ENCODE results near the gene CAMSAP3. TPM values are rescaled to one million over a fixed set of nuclear protein-coding genes. Genes with fewer than 3 reads are reported as not detected.

Gene CAMSAP3
- total RNA-seq, 1 experiment from 2014 or later: 28.4 TPM

GRCh38 chr19:7620442-7621412 lies 25.1 kb downstream of the CAMSAP3 start:
- H3K4me3 Mint-ChIP-seq: no peak overlapping the region
- H3K56ac ChIP-seq (ENCODE audit: insufficient read length, low read depth, low read length): no peak overlapping the region
- H3K14ac ChIP-seq (ENCODE audit: insufficient read depth, low read length): no peak overlapping the region
- peaks cover 31 to 52% (median 52%) of the 10 kb centered on the region in 3 experiments for H3K36me3 Mint-ChIP-seq (ENCODE audit: insufficient read depth in 1 of 3, low read depth in 3 of 3)
- no peak overlapping the region for H2BK20ac ChIP-seq (ENCODE audit: low read depth, low read length, poor library complexity, severe bottlenecking)
- no peak overlapping the region for H4K5ac ChIP-seq (ENCODE audit: insufficient read length, low read depth, low read length)
- no peak for TF ChIP-seq CTCF (conservative IDR thresholded peaks at IDR 0.05)
- no peak overlapping the region for H3K23ac ChIP-seq (ENCODE audit: insufficient read length, low read depth, low read length)
- no peak overlapping the region for H3K4ac ChIP-seq (ENCODE audit: low read depth, low read length)
- WGBS (ENCODE audit: extremely low coverage, insufficient read length, low lambda C conversion rate): no CpG with 5 or more reads among the region's 57 CpGs
- peaks cover 2% of the 10 kb centered on the region; the same call in 1 of the 2 replicates for H3K27me3 ChIP-seq (ENCODE audit: insufficient read depth, low read length)
- H3T11ph ChIP-seq (ENCODE audit: low read length): no peak overlapping the region
- no peak overlapping the region for H2BK5ac ChIP-seq (ENCODE audit: insufficient read length, low read length)
- H3K27ac ChIP-seq (ENCODE audit: insufficient read length, low read depth, low read length): no peak overlapping the region
- no peak overlapping the region for H2AFZ ChIP-seq (ENCODE audit: low read length)
- DNase-seq: no peak
- H3K9me3 ChIP-seq (ENCODE audit: control insufficient read depth, low read depth, low read length): no peaks in the 10 kb centered on the region
- no peak overlapping the region for H2AK5ac ChIP-seq (ENCODE audit: insufficient read length, low read length)
- H3K4me1 ChIP-seq (ENCODE audit: insufficient read depth, low read length): no peaks in the 10 kb centered on the region
- H2BK120ac ChIP-seq (ENCODE audit: low read depth, low read length, poor library complexity, severe bottlenecking): no peak overlapping the region
- H3K27me3 Mint-ChIP-seq (ENCODE audit: low read depth): no peaks in the 10 kb centered on the region
- no peaks in the 10 kb centered on the region for H4K20me1 ChIP-seq (ENCODE audit: control insufficient read depth, insufficient read depth, insufficient read length)
- no peak overlapping the region for H3K4me2 ChIP-seq (ENCODE audit: insufficient read depth, insufficient read length, low read length)
- H3K9me3 Mint-ChIP-seq: no peaks in the 10 kb centered on the region
- no peak overlapping the region for H3K9ac ChIP-seq (ENCODE audit: extremely low read depth, insufficient read length, low read length)
- no peaks in the 10 kb centered on the region for H3K79me2 ChIP-seq (ENCODE audit: insufficient read depth, low read length)
- no peak overlapping the region for H4K8ac ChIP-seq (replicated peaks; ENCODE audit: insufficient read length, low read depth, low read length)
- H2BK15ac ChIP-seq (ENCODE audit: low read depth, low read length): no peak overlapping the region
- no peaks in the 10 kb centered on the region for H3K79me1 ChIP-seq (ENCODE audit: insufficient read depth, low read depth, low read length, poor library complexity, severe bottlenecking)
- H3K23me2 ChIP-seq (ENCODE audit: insufficient read length, low read depth, low read length, poor library complexity, severe bottlenecking): no peaks in the 10 kb centered on the region
- no peak overlapping the region for H3K27ac Mint-ChIP-seq
- no peak overlapping the region for H4K91ac ChIP-seq (ENCODE audit: insufficient read length, low read depth, low read length)
- H3K18ac ChIP-seq (ENCODE audit: insufficient read length, low read depth, low read length): no peak overlapping the region
- no peak overlapping the region for H2BK12ac ChIP-seq (ENCODE audit: insufficient read length, low read depth, low read length)
- no peaks in the 10 kb centered on the region for H3K4me1 Mint-ChIP-seq

Measured in H9 (cell line).